ENCODE data around the gene TMSB4X. TPM values are rescaled to one million over a fixed set of nuclear protein-coding genes. Genes with fewer than 3 reads are reported as not detected.
A peak's percentile ranks its signal among the peaks of the same experiment; 100 is the strongest.

The TMSB4X gene
- total and polyA plus RNA-seq, 7 donors: 1,233 to 20,488 (median 1,969) TPM

GRCh38 chrX:12965131-12965940 is 9.6 kb upstream of the TMSB4X start:
- H3K36me3 ChIP-seq: no peaks in the 10 kb centered on the region
- WGBS, 2 donors: 78 to 84% methylated on average over 6 of the region's 6 CpGs
- H3K4me3 ChIP-seq: no peak overlapping the region
- no peaks in the 10 kb centered on the region for H3K27me3 ChIP-seq
- TF ChIP-seq EP300 (IDR thresholded peaks at IDR 0.05) (no peak), POLR2A (IDR thresholded peaks at IDR 0.05) (no peak), POLR2AphosphoS5 (IDR thresholded peaks at IDR 0.05) (no peak)
- TF ChIP-seq, protein P1, sequence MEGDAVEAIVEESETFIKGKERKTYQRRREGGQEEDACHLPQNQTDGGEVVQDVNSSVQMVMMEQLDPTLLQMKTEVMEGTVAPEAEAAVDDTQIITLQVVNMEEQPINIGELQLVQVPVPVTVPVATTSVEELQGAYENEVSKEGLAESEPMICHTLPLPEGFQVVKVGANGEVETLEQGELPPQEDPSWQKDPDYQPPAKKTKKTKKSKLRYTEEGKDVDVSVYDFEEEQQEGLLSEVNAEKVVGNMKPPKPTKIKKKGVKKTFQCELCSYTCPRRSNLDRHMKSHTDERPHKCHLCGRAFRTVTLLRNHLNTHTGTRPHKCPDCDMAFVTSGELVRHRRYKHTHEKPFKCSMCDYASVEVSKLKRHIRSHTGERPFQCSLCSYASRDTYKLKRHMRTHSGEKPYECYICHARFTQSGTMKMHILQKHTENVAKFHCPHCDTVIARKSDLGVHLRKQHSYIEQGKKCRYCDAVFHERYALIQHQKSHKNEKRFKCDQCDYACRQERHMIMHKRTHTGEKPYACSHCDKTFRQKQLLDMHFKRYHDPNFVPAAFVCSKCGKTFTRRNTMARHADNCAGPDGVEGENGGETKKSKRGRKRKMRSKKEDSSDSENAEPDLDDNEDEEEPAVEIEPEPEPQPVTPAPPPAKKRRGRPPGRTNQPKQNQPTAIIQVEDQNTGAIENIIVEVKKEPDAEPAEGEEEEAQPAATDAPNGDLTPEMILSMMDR (IDR thresholded peaks at IDR 0.05): no peak
- no peak for DNase-seq
- intact Hi-C loops (cut with DNase I): no loop called here
- H3K27ac ChIP-seq: no peak overlapping the region
- H3K4me1 ChIP-seq: no peaks in the 10 kb centered on the region
- no peaks in the 10 kb centered on the region for H3K9me3 ChIP-seq

DNA sequence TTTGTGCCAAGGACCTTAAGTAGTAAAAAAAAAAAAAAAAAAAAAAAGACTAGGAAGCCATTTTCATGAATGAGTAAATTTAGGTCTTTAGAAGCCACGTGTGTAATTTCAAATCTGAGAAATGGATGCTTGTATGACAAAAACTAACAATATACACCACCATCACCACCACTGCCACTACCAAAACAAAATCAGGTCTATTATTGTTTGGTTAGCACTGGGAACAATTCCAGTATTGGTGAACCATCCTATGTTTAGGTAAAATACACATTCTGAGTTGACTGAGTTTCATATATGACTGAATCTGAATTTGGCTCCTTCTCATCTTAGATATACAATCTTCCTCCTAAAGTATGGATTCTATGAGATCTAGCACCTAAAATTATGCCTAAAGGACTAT is 8.8 kb upstream of the TMSB4X start:
- no peaks in the 10 kb centered on the region for H3K9me3 ChIP-seq

GRCh38 chrX:12967711-12968465 is 7.0 kb upstream of the TMSB4X start:
- 55 to 81% methylated on average over 15 of the region's 15 CpGs for WGBS, 2 donors
- H3K4me3 ChIP-seq: no peak overlapping the region
- no peak for TF ChIP-seq POLR2AphosphoS5 (IDR thresholded peaks at IDR 0.05)
- TF ChIP-seq, protein P1 (IDR thresholded peaks at IDR 0.05): no peak
- TF ChIP-seq POLR2A (IDR thresholded peaks at IDR 0.05): no peak
- no peak for TF ChIP-seq EP300 (IDR thresholded peaks at IDR 0.05)
- intact Hi-C loops (cut with DNase I): no loop called here
- H3K9me3 ChIP-seq: no peaks in the 10 kb centered on the region
- no peaks in the 10 kb centered on the region for H3K36me3 ChIP-seq
- no peak overlapping the region for H3K27ac ChIP-seq
- H3K4me1 ChIP-seq: no peaks in the 10 kb centered on the region
- H3K27me3 ChIP-seq: no peaks in the 10 kb centered on the region
- no peak for DNase-seq

More for the DNA sequence above, 8.8 kb upstream of the TMSB4X start:
- DNase-seq: no peak
- Histone ChIP-seq H3K4me1 (no peaks in the 10 kb centered on the region), H3K27ac (no peak overlapping the region), H3K27me3 (no peaks in the 10 kb centered on the region), H3K36me3 (no peaks in the 10 kb centered on the region), H3K4me3 (no peak overlapping the region)
- intact Hi-C loops (cut with DNase I): no loop called here
- TF ChIP-seq, protein P1 (IDR thresholded peaks at IDR 0.05): no peak
- TF ChIP-seq POLR2AphosphoS5 (IDR thresholded peaks at IDR 0.05) (no peak), EP300 (IDR thresholded peaks at IDR 0.05) (no peak), POLR2A (IDR thresholded peaks at IDR 0.05) (no peak)
- WGBS, 2 donors: 70 to 93% methylated on average over 1 of the region's 1 CpG

DNA sequence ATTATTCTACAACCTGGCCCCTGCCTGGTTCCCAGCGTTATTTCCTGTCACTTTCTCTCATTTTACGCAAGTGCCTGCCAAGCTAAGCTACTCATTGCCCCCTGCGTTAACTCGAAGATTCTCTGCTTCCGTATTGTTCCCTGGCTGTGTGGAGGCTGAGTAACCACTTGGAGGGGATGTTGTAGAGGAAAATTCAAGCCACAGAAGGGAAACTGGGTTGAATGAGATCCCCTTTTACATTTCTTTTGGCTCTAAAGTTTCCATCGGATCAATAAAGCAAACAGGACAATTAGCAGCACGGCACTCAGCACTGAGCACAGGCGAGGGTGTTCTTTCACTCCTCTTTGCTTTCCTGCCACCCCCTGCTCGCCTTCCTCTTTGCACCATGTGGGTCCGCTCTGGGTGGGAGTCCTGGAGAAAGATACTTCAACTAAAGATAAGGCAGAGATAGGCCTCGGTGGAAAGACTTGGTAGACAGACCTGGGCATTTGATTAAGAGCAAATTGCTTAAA is 4.2 kb upstream of the TMSB4X start:
- Histone ChIP-seq H3K27ac (peak overlapping the region; percentile 57 to 91 (median 68)), H3K9me3 (no peaks in the 10 kb centered on the region), H3K4me3 (no peak overlapping the region), H3K36me3 (no peaks in the 10 kb centered on the region), H3K4me1 (no peaks in the 10 kb centered on the region), H3K27me3 (peaks cover 0 to 3% (median 0%) of the 10 kb centered on the region in 3 donors)
- TF ChIP-seq POLR2AphosphoS5 (IDR thresholded peaks at IDR 0.05): peak in 1 of 4 donors; percentile 7
- TF ChIP-seq, protein P1 (IDR thresholded peaks at IDR 0.05): peak in 3 of 4 experiments; percentile 12 to 35 (median 17)
- no peak for TF ChIP-seq POLR2A (IDR thresholded peaks at IDR 0.05)
- WGBS, 2 donors: 17 to 38% methylated on average over 11 of the region's 11 CpGs
- no peak for DNase-seq
- intact Hi-C loops (cut with DNase I): loop anchor here (10.0 kb wide), 2 partner anchors 114 to 684 kb away; partner anchors contain the start of gene TCEANC

All from sigmoid colon (tissue), 7 donors.